HepG2 (cell line): ENCODE data around the gene NAB2.

ENCODE experiments used
- ATF1 ChIP-seq: IDR thresholded peaks from 2 replicates; pipeline ENCODE4 v1.6.1; 2016; ENCODE audit warnings: mild to moderate bottlenecking, control low read depth
- ATM ChIP-seq: fragments of 450-650 bp; IDR thresholded peaks from 2 replicates; pipeline ENCODE4 v1.7.1; 2017; ENCODE audit warnings: mild to moderate bottlenecking, borderline replicate concordance
- ELF1 ChIP-seq: sonication (generic); formaldehyde crosslinking; IDR thresholded peaks from 2 replicates; pipeline ENCODE4 v1.4.0; 2020; ENCODE audit warnings: missing genetic modification reagents
- KLF16 ChIP-seq, 2 experiments: sonication (generic) in 1 of 2; formaldehyde crosslinking in 1 of 2; IDR thresholded peaks; 2 replicates each; pipeline versions ENCODE4 v1.6.1 to v1.8.0; 2016 to 2023; ENCODE audit warnings: missing genetic modification reagents in 2 of 2, missing compliant biosample characterization in 1 of 2

GRCh38 chr12:57051011-57051410, 37.9 kb upstream of the NAB2 start:
- TF ChIP-seq ELF1 (CRISPR knock-in tag) = no peak
- TF ChIP-seq ATF1 (CRISPR knock-in tag) = no peak
- no peak for TF ChIP-seq KLF16 (CRISPR knock-in tag; IDR thresholded peaks at IDR 0.05)
- TF ChIP-seq ATM = no peak
